Activated CD4-positive, alpha-beta T cell treated with anti-CD3 and anti-CD28 coated beads, Interleukin-2, amount 50 U/mL, for 1 hour (primary cell): Measurements from ENCODE around the gene PRICKLE3.

Experiments
- DNase-seq: peaks from one replicate; pipeline ENCODE4 v3.0.0-alpha.2; 2020

PRICKLE3 gene

GRCh38 chrX:49186125-49187027, at the start of gene PRICKLE3:
PRICKLE3 (minus strand) TSS chrX:49186373; CDS start chrX:49186297, 76 bp downstream.
- DNase-seq, result peak; percentile 71

DNA sequence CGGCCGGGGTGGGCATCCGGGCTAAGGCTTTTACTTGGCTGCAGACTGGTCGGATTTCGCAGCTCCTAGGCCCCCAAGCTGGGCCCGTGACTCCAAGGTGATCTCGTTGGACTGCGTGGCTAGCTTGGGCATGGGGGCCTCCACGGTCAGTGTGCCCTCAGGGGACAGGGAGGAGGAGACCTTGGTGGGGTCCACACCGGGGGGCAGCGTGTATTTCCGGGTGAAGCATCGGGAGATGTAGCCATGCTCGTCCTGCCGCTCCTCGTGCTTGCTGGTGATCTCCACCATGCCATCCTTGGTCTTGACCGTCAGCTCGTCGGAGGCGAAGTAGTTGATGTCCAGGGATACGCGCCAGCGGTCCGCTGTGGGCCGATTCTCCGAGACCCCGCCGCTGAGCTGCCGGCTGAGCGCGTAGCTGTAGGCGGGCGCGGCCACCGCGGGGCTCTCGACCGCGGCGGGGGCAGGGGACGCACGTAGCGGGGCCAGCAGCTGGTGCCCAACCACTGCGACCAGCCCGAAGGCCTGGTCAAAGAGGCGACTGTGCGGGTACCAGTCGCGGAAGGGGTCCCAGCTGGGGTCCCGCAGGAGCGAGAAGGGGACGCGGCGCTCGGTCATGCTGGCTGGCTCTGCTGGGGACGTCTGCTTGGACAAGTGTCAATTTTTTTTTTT, 47.8 kb upstream of the PRICKLE3 start:
- DNase-seq, result no peak

GRCh38 chrX:49233176-49233575, 47.0 kb upstream of the PRICKLE3 start, which contains the start of gene CACNA1F:
CACNA1F (minus strand) TSS chrX:49233340; CDS start chrX:49233309, 31 bp downstream.
- DNase-seq, result no peak

DNA sequence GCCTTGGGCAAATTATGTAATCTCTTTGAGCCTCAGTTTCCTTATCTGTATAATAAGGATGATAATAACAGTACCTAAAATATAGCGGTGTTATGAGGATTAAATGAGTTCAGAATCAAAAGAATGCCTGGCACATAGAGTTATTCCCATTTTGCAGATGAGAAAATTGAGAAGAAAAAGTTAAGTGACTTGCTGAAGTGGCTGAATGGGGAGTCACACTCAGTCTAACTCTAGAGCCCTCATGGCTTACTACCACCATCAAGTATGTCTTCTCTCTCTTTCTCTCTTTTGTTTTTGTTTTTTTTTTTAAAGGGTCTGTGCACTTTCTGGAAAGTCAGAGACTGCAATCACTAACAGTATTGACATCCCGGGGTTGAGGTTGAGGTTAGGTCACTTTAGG, 46.4 kb upstream of the PRICKLE3 start:
- DNase-seq, result no peak

GRCh38 chrX:49231333-49232000, 45.3 kb upstream of the PRICKLE3 start:
- no peak for DNase-seq

DNA sequence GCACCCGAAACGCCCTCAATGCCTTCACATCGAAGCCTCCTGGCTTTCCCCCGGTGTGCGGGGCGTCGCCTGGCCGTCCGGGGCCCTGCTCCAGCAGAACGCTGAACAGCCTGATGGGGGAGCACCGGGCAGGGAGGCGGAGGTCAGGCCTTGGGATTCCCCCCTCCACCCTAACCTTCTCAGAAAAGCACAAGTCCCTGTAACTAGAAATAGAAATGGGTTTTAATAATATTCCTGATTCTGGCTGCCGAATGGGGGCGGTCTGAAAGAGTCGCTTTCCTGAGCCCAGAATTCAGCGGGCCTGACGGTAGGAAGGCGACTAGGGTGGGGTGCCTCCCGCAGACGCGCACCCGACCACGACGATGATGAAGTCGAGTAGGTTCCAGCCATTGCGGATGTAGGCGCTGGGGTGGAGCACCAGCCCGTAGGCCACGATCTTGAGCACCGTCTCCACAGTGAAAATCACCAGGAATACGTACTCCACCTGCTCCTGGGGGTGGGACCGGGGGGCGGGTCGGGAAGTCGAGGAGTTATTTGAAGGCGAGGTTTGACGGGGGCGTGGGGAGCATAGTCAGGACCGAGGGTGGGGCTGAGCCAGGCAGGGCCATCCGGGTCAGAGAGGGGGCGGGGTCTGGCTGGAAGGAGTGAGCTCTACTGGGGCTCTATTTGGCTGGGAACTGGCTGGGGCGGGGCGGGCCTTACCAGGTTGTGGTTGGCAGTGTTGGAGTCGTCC, 44.5 kb upstream of the PRICKLE3 start:
- peak; percentile 46 for DNase-seq

- no peak for DNase-seq
Observed at GRCh38 chrX:49228185-49228584, 42.0 kb upstream of the PRICKLE3 start.

DNA sequence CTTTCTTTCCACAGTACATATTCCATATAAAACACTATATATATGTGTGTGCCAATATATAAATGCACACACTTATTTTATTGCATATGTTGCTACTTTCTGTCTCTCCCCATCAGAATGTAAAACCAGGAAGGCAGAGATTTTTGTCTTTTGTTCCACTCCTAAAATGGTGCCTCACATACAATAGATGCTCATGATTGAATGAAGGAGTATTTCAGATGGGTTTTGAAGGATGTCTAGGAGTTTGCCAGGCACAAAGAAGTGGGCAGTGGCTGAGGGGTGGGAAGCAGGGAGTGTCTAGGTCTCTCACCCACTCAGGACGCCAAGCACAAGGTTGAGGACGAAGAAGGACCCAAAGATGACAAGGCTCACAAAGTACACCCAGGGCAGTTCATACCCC, 41.6 kb upstream of the PRICKLE3 start:
- DNase-seq, result no peak

- DNase-seq, result no peak
Observed at GRCh38 chrX:49226946-49227345, 40.8 kb upstream of the PRICKLE3 start.

GRCh38 chrX:49225858-49226257, 39.7 kb upstream of the PRICKLE3 start:
- no peak for DNase-seq

- DNase-seq, result no peak
Observed at GRCh38 chrX:49221868-49222267, 35.7 kb upstream of the PRICKLE3 start.

GRCh38 chrX:49220100-49220499, 33.9 kb upstream of the PRICKLE3 start:
- no peak for DNase-seq

GRCh38 chrX:49214996-49215526, 28.9 kb upstream of the PRICKLE3 start:
- DNase-seq, result no peak

GRCh38 chrX:49214416-49214815, 28.2 kb upstream of the PRICKLE3 start:
- DNase-seq, result no peak

DNA sequence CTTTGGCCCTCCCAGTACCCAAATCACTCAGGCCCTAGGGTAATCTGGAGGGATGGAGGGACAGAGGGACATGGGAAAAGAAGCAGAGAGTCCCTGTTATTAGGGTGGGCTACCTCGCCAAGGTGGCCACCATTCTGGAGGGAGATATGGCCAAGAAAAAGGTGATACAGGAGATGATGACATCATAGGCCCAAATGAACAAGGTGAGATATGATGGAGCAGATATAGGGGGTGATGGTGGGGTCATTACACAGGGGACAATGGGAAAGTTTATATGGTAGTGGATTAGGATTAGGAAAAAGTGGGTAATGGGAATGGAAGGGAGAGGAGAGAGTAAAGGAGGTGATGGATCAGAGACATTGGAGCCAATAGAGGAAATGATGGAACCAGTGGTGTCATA, 26.7 kb upstream of the PRICKLE3 start:
- no peak for DNase-seq

GRCh38 chrX:49212209-49212608, 26.0 kb upstream of the PRICKLE3 start:
- no peak for DNase-seq

- DNase-seq, result no peak
Observed at GRCh38 chrX:49211074-49211473, 24.9 kb upstream of the PRICKLE3 start.

DNA sequence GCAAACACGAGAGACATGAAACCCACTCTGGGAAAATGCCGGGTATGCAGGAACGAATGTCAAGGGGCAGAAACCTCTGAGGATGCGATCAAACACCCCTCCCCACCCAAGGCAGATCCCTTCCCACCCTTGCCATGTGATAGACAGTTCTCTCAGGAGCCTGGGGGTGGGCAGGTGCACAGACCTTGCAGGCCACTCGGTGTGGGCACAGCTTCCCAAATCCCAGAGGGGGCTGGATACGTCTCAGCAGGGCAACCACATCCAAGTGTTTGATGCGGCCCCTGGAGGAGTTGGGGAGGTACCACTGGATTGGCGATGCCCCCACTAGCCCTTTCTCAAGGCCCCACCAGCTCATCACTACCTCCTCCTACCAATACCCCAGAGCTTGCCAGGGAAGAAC, 24.2 kb upstream of the PRICKLE3 start:
- DNase-seq, result no peak

GRCh38 chrX:49209434-49210251, 23.5 kb upstream of the PRICKLE3 start:
- no peak for DNase-seq

DNA sequence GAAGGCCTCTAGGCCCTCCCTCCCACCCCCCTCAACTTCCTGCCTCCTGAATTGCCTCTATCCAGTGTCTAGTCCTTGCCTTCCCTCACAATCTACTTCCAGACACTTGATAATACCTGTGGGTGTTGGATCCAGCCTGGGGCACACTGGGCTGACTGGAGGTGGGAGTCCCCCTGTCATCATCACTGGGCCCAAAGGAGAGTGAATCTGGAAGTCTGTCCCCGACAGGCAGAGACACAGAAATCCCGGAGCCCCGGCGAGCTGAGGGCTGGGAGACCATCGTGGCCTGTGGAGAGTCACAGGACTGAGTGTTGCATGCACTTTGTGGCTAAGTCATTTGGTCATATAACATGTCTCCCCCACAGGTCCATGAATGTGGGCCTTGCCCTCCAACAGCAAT, 22.2 kb upstream of the PRICKLE3 start:
- no peak for DNase-seq

- no peak for DNase-seq
Observed at GRCh38 chrX:49206543-49206942, 20.4 kb upstream of the PRICKLE3 start.

- no peak for DNase-seq
Observed at GRCh38 chrX:49205443-49205842, 19.3 kb upstream of the PRICKLE3 start.
